Progenitor cell of endocrine pancreas (in vitro differentiated cells): Measurements from ENCODE around the gene PPHLN1. TPM values are rescaled to one million over a fixed set of nuclear protein-coding genes. Genes with fewer than 3 reads are reported as not detected.
"Not testable (repeated sequence)": the region's sequence is repeated elsewhere in the genome, so short reads cannot be mapped to it uniquely, and the experiment has no call there.

Experiments used
- DNase-seq: peaks from one replicate; pipeline ENCODE4 v3.0.0; 2021; ENCODE audit warnings: low spot score; ENCODE audit not compliant: unreplicated experiment
- H3K27ac Mint-ChIP-seq: 2 replicates; pipeline ENCODE4 v1.8.0; 2021; ENCODE audit warnings: mild to moderate bottlenecking, moderate library complexity, mixed read lengths
- H3K27me3 Mint-ChIP-seq: 2 replicates; pipeline ENCODE4 v1.8.0; 2021; ENCODE audit warnings: mixed read lengths
- H3K36me3 Mint-ChIP-seq: 2 replicates; pipeline ENCODE4 v1.8.0; 2022; ENCODE audit warnings: mixed read lengths; ENCODE audit not compliant: insufficient read depth
- H3K4me1 Mint-ChIP-seq: 2 replicates; pipeline ENCODE4 v1.8.0; 2021; ENCODE audit warnings: low read depth, mixed read lengths
- H3K4me3 Mint-ChIP-seq: 2 replicates; pipeline ENCODE4 v1.8.0; 2021; ENCODE audit warnings: low read depth, mild to moderate bottlenecking, moderate library complexity, mixed read lengths
- H3K9me3 Mint-ChIP-seq: 2 replicates; pipeline ENCODE4 v1.8.0; 2021; ENCODE audit warnings: low read depth, mixed read lengths
- total RNA-seq: library from RNA; stranded (reverse); gene quantifications from 2 replicates; pipeline ENCODE4 v1.2.1, GENCODE V29; 2021
- TF ChIP-seq, protein P1 (sequence below): fragments of 200-600 bp; sonication (generic); IDR thresholded peaks from one replicate; pipeline ENCODE4 v1.5.0; 2021; ENCODE audit warnings: antibody characterized with exemption, mild to moderate bottlenecking; ENCODE audit not compliant: unreplicated experiment

PPHLN1 gene
- total RNA-seq, 1 donor from 2014 or later: 62.2 TPM

DNA sequence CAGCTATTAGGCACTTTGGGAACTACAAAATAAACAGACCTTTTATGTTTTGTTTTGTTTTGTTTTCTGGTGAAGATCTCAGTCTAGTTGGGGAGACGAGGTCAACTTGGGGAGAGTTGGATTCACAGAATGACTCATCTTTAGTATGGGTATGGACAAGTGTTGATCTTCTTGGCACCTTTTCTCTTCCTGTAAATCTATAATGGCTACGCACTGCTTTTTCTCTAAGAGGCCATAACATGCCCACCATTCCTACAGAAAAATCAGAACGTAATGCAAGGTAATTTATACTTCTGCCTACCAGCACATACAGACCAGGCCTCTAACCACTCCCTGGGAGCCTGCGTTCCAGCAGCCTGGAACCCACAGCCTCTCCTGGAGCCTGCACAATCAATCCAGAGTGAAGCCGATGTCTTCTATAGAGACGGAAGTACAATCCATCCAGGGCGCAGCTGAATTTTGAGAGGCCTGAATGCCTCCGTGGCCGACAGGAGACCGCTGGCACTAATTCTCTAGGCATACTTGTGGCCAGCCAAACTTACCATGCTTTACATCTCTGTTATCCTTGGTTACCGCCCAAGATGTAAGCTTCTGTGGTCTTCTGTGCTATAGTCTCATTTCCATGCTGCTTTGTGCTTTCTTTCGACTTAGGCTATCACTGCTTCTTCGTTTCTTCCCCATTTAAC is 717 bp downstream of the PPHLN1 start:
- peak overlapping the region; percentile 99 for H3K27ac Mint-ChIP-seq
- H3K4me1 Mint-ChIP-seq: peaks cover 36% of the 10 kb centered on the region
- H3K36me3 Mint-ChIP-seq: peaks cover 6% of the 10 kb centered on the region
- no peaks in the 10 kb centered on the region for H3K9me3 Mint-ChIP-seq
- DNase-seq: no peak
- TF ChIP-seq, protein P1, sequence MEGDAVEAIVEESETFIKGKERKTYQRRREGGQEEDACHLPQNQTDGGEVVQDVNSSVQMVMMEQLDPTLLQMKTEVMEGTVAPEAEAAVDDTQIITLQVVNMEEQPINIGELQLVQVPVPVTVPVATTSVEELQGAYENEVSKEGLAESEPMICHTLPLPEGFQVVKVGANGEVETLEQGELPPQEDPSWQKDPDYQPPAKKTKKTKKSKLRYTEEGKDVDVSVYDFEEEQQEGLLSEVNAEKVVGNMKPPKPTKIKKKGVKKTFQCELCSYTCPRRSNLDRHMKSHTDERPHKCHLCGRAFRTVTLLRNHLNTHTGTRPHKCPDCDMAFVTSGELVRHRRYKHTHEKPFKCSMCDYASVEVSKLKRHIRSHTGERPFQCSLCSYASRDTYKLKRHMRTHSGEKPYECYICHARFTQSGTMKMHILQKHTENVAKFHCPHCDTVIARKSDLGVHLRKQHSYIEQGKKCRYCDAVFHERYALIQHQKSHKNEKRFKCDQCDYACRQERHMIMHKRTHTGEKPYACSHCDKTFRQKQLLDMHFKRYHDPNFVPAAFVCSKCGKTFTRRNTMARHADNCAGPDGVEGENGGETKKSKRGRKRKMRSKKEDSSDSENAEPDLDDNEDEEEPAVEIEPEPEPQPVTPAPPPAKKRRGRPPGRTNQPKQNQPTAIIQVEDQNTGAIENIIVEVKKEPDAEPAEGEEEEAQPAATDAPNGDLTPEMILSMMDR: no peak
- H3K4me3 Mint-ChIP-seq: peak overlapping the region; percentile 95
- no peaks in the 10 kb centered on the region for H3K27me3 Mint-ChIP-seq

DNA sequence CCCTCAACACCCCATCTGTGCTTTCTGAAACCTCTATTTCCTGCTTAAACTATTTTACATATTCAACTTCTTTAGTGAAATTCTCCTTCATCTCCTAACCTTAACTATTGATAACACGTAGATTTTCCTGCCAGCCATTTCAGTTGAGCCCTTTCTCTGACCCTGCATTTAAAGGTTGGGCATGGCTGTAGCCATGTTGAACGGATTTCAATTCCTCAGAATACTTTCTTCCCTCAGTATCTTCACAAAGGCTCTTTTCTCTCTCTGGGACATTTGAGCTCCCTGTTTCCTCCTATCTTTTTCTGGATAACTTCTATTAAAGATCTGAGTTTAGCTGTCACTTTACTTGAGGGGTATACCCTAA is 1.2 kb downstream of the PPHLN1 start:
- Mint-ChIP-seq H3K4me1 (peaks cover 36% of the 10 kb centered on the region), H3K9me3 (no peaks in the 10 kb centered on the region), H3K27ac (peak overlapping the region; percentile 40), H3K27me3 (no peaks in the 10 kb centered on the region), H3K36me3 (peaks cover 5% of the 10 kb centered on the region), H3K4me3 (peak overlapping the region; percentile 95)
- DNase-seq: no peak
- TF ChIP-seq, protein P1: no peak

DNA sequence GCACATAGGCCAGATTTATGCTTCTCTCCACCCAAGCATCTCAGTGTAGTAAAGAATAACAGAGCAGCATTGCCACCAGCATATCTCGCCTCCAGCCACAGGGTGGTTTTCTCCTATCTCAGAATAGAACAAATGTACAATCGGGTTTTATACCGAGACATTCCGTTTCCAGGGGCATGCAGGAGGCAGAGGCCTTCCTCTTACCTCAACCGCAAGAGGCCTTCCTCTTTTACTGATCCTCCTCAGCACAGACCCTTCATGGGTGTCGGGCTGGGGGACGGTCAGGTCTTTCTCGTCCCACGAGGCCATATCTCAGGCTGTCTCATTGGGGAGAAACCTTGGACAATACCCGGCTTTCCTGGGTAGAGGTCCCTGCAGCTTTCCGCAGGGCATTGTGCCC is 4.1 kb downstream of the PPHLN1 start:
- not testable (repeated sequence) for H3K27me3 Mint-ChIP-seq, H3K36me3 Mint-ChIP-seq, H3K9me3 Mint-ChIP-seq, H3K27ac Mint-ChIP-seq, H3K4me3 Mint-ChIP-seq, DNase-seq
- H3K4me1 Mint-ChIP-seq: peaks cover 26% of the 10 kb centered on the region

DNA sequence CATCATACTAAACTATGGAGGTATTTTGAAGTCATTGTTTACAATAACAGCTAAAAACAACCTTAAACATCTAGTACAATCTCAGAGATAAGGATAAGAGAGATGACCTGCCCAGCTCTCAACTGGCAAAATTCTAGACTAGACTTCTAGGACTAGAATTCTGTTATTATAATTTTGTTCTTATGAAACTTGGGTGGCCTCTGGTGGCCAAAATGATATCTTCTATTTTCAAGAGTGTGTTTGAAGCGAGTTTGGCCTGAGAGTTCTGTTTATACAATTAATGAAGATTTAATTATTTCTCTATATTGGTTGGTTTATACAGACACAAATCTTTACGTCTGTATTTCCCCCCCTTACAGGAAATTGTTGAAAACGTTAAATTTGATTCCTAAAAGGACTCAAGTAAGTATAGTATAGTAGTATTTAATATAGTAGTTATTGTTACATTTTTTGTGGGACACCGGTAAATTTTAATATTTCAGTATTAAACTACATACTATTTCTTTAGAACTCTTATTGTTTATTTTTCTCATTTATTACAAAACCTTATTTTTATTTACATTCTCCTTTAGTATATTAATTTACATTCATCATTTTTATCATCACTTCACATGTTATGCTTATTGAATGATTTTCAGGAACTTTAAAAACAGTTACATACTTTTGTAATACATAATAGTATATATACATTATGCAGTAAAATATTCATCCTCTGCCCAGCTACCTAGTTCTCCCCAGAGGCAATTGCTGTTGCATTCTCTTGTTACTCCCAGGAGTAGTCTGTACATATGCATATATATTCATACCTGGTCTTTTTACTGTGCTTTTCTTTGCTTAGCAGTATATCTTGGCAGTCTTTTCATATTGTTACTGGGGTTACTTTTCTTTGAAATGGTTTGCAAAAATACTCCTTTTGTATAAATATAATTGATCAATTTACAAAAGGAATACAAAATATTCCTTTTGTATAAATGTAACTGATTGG is 6.6 kb downstream of the PPHLN1 start:
- Mint-ChIP-seq H3K27me3 (no peaks in the 10 kb centered on the region), H3K9me3 (no peaks in the 10 kb centered on the region), H3K27ac (no peak overlapping the region), H3K36me3 (peaks cover 2% of the 10 kb centered on the region), H3K4me3 (no peak overlapping the region), H3K4me1 (peaks cover 13% of the 10 kb centered on the region)
- TF ChIP-seq, protein P1: peak; percentile 62
- DNase-seq: no peak

DNA sequence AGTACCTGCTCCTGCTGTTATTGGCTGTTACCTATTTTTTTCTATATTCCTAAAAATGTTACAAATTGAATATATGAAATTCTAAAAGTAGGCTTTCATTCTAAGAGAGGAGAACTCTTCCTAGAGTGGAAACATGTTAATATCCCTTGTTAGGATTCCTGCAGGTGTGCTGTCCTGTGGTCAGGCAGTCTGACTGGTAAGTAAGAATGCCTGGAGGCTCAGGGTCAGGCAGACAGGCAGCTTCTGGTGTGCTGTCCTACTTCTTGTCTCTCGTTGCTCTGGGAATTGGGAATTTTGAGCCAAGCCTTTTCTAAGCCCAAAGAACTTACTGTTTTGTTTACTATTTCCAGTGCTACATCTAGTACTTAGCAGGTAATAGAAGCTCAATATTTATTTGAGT is 10.3 kb downstream of the PPHLN1 start:
- Mint-ChIP-seq H3K9me3 (no peaks in the 10 kb centered on the region), H3K4me3 (no peak overlapping the region), H3K36me3 (peaks cover 9% of the 10 kb centered on the region), H3K27me3 (no peaks in the 10 kb centered on the region), H3K4me1 (no peaks in the 10 kb centered on the region), H3K27ac (no peak overlapping the region)
- TF ChIP-seq, protein P1: no peak
- DNase-seq: no peak
